Measurements from ENCODE around the gene PLEKHF1.
A peak's percentile ranks its signal among the peaks of the same experiment; 100 is the strongest.

The PLEKHF1 gene

GRCh38 chr19:29663861-29664752 is 1.2 kb upstream of the PLEKHF1 start:
- Histone ChIP-seq H3K4me1 (ENCODE audit: insufficient read depth, low read length) (peaks cover 44% of the 10 kb centered on the region), H3K36me3 (ENCODE audit: insufficient read depth, low read length) (no peaks in the 10 kb centered on the region), H2AFZ (ENCODE audit: low read depth, low read length) (no peak overlapping the region; the same call in 1 of the 2 replicates), H3K4me3 (ENCODE audit: low read depth in 1 of 2, low read length in 2 of 2) (no peak overlapping the region), H3K9ac (ENCODE audit: low read depth, low read length) (no peak overlapping the region; the same call in 1 of the 2 replicates), H3K4me2 (ENCODE audit: insufficient read depth, low read length) (peak overlapping the region; percentile 97; the same call in 1 of the 2 replicates), H3K9me3 (ENCODE audit: insufficient read depth, low read length, severe bottlenecking) (no peaks in the 10 kb centered on the region), H3K79me2 (ENCODE audit: insufficient read depth, low read length) (peaks cover 11% of the 10 kb centered on the region), H4K20me1 (ENCODE audit: insufficient read depth, low read length) (0 out of 2 replicates have a peak, but pooled peaks cover 5% of the 10 kb centered on the region), H3K27ac (ENCODE audit: low read length) (no peak overlapping the region), H3K27me3 (ENCODE audit: insufficient read depth, low read length, poor library complexity) (peaks cover 7% of the 10 kb centered on the region)
- no peak for ATAC-seq (ENCODE audit: insufficient read depth, low read depth)
- DNase-seq: no peak
- TF ChIP-seq EZH2 (IDR thresholded peaks at IDR 0.05; ENCODE audit: borderline replicate concordance, low read depth, low read length, severe bottlenecking) (no peak), CTCF (IDR thresholded peaks at IDR 0.05; ENCODE audit: borderline replicate concordance, extremely low read depth, low read length, poor library complexity, severe bottlenecking) (no peak)

GRCh38 chr19:29664753-29665214 is 477 bp upstream of the PLEKHF1 start:
- no peak overlapping the region for H3K27ac ChIP-seq (ENCODE audit: low read length)
- H3K9ac ChIP-seq (ENCODE audit: low read depth, low read length): peak overlapping the region; percentile 79
- peaks cover 44% of the 10 kb centered on the region for H3K4me1 ChIP-seq (ENCODE audit: insufficient read depth, low read length)
- no peak for DNase-seq
- ATAC-seq (ENCODE audit: insufficient read depth, low read depth): peak; percentile 4; the same call in 1 of the 3 replicates
- H2AFZ ChIP-seq (ENCODE audit: low read depth, low read length): peak overlapping the region; percentile 91
- peaks cover 7% of the 10 kb centered on the region for H3K27me3 ChIP-seq (ENCODE audit: insufficient read depth, low read length, poor library complexity)
- H3K36me3 ChIP-seq (ENCODE audit: insufficient read depth, low read length): no peaks in the 10 kb centered on the region
- peaks cover 15% of the 10 kb centered on the region for H3K79me2 ChIP-seq (ENCODE audit: insufficient read depth, low read length)
- TF ChIP-seq CTCF (IDR thresholded peaks at IDR 0.05; ENCODE audit: borderline replicate concordance, extremely low read depth, low read length, poor library complexity, severe bottlenecking): peak; percentile 5
- no peak for TF ChIP-seq EZH2 (IDR thresholded peaks at IDR 0.05; ENCODE audit: borderline replicate concordance, low read depth, low read length, severe bottlenecking)
- H3K4me3 ChIP-seq (ENCODE audit: low read depth in 1 of 2, low read length in 2 of 2): peak overlapping the region; percentile 77 to 95; a peak in 3 of 4 replicates
- H4K20me1 ChIP-seq (ENCODE audit: insufficient read depth, low read length): 0 out of 2 replicates have a peak, but pooled peaks cover 5% of the 10 kb centered on the region
- no peaks in the 10 kb centered on the region for H3K9me3 ChIP-seq (ENCODE audit: insufficient read depth, low read length, severe bottlenecking)
- H3K4me2 ChIP-seq (ENCODE audit: insufficient read depth, low read length): peak overlapping the region; percentile 97

- no peak for DNase-seq
- no peaks in the 10 kb centered on the region for H3K36me3 ChIP-seq (ENCODE audit: insufficient read depth, low read length)
- peak overlapping the region; percentile 97 for H3K4me2 ChIP-seq (ENCODE audit: insufficient read depth, low read length)
- 0 out of 2 replicates have a peak, but pooled peaks cover 5% of the 10 kb centered on the region for H4K20me1 ChIP-seq (ENCODE audit: insufficient read depth, low read length)
- peak overlapping the region; percentile 52; the same call in 1 of the 2 replicates for H3K27ac ChIP-seq (ENCODE audit: low read length)
- no peaks in the 10 kb centered on the region for H3K9me3 ChIP-seq (ENCODE audit: insufficient read depth, low read length, severe bottlenecking)
- TF ChIP-seq EZH2 (IDR thresholded peaks at IDR 0.05; ENCODE audit: borderline replicate concordance, low read depth, low read length, severe bottlenecking) (no peak), CTCF (IDR thresholded peaks at IDR 0.05; ENCODE audit: borderline replicate concordance, extremely low read depth, low read length, poor library complexity, severe bottlenecking) (no peak)
- peaks cover 15% of the 10 kb centered on the region for H3K79me2 ChIP-seq (ENCODE audit: insufficient read depth, low read length)
- peak overlapping the region; percentile 91 for H2AFZ ChIP-seq (ENCODE audit: low read depth, low read length)
- peak overlapping the region; percentile 79 for H3K9ac ChIP-seq (ENCODE audit: low read depth, low read length)
- peak overlapping the region; percentile 77 to 95 for H3K4me3 ChIP-seq (ENCODE audit: low read depth in 1 of 2, low read length in 2 of 2)
- peak; percentile 2; the same call in 1 of the 3 replicates for ATAC-seq (ENCODE audit: insufficient read depth, low read depth)
- H3K27me3 ChIP-seq (ENCODE audit: insufficient read depth, low read length, poor library complexity): peaks cover 7% of the 10 kb centered on the region
- peaks cover 45% of the 10 kb centered on the region for H3K4me1 ChIP-seq (ENCODE audit: insufficient read depth, low read length)
Observed at GRCh38 chr19:29665826-29666577, 741 bp downstream of the PLEKHF1 start.

Data from DND-41 (cell line).